CD14-positive monocyte (primary cell): ENCODE data around the gene DCAF17. TPM values are rescaled to one million over a fixed set of nuclear protein-coding genes. Genes with fewer than 3 reads are reported as not detected.
"Not testable (repeated sequence)": the region's sequence is repeated elsewhere in the genome, so short reads cannot be mapped to it uniquely, and the experiment has no call there.

Experiments used
- DNase-seq, 3 donors: peaks; one replicate each; pipeline ENCODE4 v3.0.0-alpha.2; 2011 to 2022
- H2AFZ ChIP-seq: 2 replicates; pipeline ENCODE4 v1.6.0; 2012; ENCODE audit warnings: mild to moderate bottlenecking, low read depth, low read length, inconsistent platforms; ENCODE audit not compliant: insufficient read depth, poor library complexity, severe bottlenecking
- H3K27ac ChIP-seq, 2 donors: 1 replicate in 1 of 2; 2 replicates in 1 of 2; pipeline ENCODE4 v1.5.1; 2012 to 2013; ENCODE audit warnings: low read length in 2 of 2, control low read depth in 1 of 2, inconsistent platforms in 1 of 2, low read depth in 1 of 2, mild to moderate bottlenecking in 1 of 2
- H3K27me3 ChIP-seq, 2 donors: one replicate each; pipeline versions ENCODE4 v1.6.0 to v1.6.1; 2011 to 2013; ENCODE audit warnings: low read length in 2 of 2; ENCODE audit not compliant: control insufficient read depth in 2 of 2, insufficient read depth in 2 of 2
- H3K36me3 ChIP-seq, 2 donors: replicated peaks in 1 of 2; 1 replicate in 1 of 2; 2 replicates in 1 of 2; pipeline versions ENCODE4 v1.5.1 to v1.6.1; 2012 to 2013; ENCODE audit warnings: low read length in 2 of 2, control low read depth in 1 of 2, inconsistent platforms in 1 of 2, mild to moderate bottlenecking in 1 of 2; ENCODE audit not compliant: insufficient read depth in 2 of 2, control insufficient read depth in 1 of 2
- H3K4me1 ChIP-seq, 2 donors: 1 replicate in 1 of 2; 2 replicates in 1 of 2; pipeline versions ENCODE4 v1.5.1 to v1.6.1; 2012 to 2013; ENCODE audit warnings: low read length in 2 of 2, control low read depth in 1 of 2, inconsistent platforms in 1 of 2, mild to moderate bottlenecking in 1 of 2, moderate library complexity in 1 of 2; ENCODE audit not compliant: insufficient read depth in 2 of 2, control insufficient read depth in 1 of 2
- H3K4me2 ChIP-seq: replicated peaks from 2 replicates; pipeline ENCODE3; 2012; ENCODE audit warnings: low read length, moderate library complexity, mild to moderate bottlenecking; ENCODE audit not compliant: poor library complexity, severe bottlenecking; ENCODE audit errors: extremely low read depth
- H3K4me3 ChIP-seq, 3 experiments: fragments of 200-600 bp in 1 of 3; sonication (generic) in 1 of 3; replicated peaks in 1 of 3; 1 replicate in 2 of 3; 2 replicates in 1 of 3; pipeline ENCODE4 v1.5.1; 2011 to 2013; ENCODE audit warnings: low read length in 3 of 3, mild to moderate bottlenecking in 3 of 3, control low read depth in 2 of 3, low read depth in 2 of 3, inconsistent platforms in 1 of 3, moderate library complexity in 1 of 3
- H3K79me2 ChIP-seq: 2 replicates; pipeline ENCODE4 v1.6.0; 2012; ENCODE audit warnings: mild to moderate bottlenecking, control low read depth, inconsistent platforms, low read length, moderate library complexity; ENCODE audit not compliant: insufficient read depth
- H3K9ac ChIP-seq: 2 replicates; pipeline ENCODE4 v1.6.0; 2017; ENCODE audit warnings: low read length, mild to moderate bottlenecking; ENCODE audit not compliant: insufficient read depth, poor library complexity, severe bottlenecking
- H3K9me3 ChIP-seq, 2 donors: replicated peaks in 1 of 2; 1 replicate in 1 of 2; 2 replicates in 1 of 2; pipeline versions ENCODE4 v1.5.1 to v1.6.1; 2012 to 2013; ENCODE audit warnings: low read length in 2 of 2, control low read depth in 1 of 2; ENCODE audit not compliant: control insufficient read depth in 1 of 2, insufficient read depth in 1 of 2
- H4K20me1 ChIP-seq: 2 replicates; pipeline ENCODE4 v1.6.0; 2012; ENCODE audit warnings: mild to moderate bottlenecking, low read length, control low read depth, moderate library complexity; ENCODE audit not compliant: insufficient read depth
- H3K27ac Mint-ChIP-seq, 7 donors: one replicate each; pipeline ENCODE4 v1.8.0; 2020; ENCODE audit warnings: mild to moderate bottlenecking in 7 of 7, mixed read lengths in 7 of 7, moderate library complexity in 6 of 7, inconsistent platforms in 2 of 7
- H3K27me3 Mint-ChIP-seq, 3 donors: one replicate each; pipeline ENCODE4 v1.8.0; 2021 to 2022; ENCODE audit warnings: low read depth in 3 of 3, mild to moderate bottlenecking in 3 of 3, mixed read lengths in 3 of 3, moderate library complexity in 3 of 3, inconsistent platforms in 1 of 3
- H3K36me3 Mint-ChIP-seq, 2 donors: one replicate each; pipeline ENCODE4 v1.8.0; 2020; ENCODE audit warnings: mixed read lengths in 2 of 2, inconsistent platforms in 1 of 2, mild to moderate bottlenecking in 1 of 2
- H3K4me1 Mint-ChIP-seq: one replicate; pipeline ENCODE4 v1.8.0; 2020; ENCODE audit warnings: mild to moderate bottlenecking, mixed read lengths
- H3K4me3 Mint-ChIP-seq, 2 donors: one replicate each; pipeline ENCODE4 v1.8.0; 2020; ENCODE audit warnings: mild to moderate bottlenecking in 2 of 2, mixed read lengths in 2 of 2, moderate library complexity in 1 of 2
- H3K9me3 Mint-ChIP-seq, 7 donors: one replicate each; pipeline ENCODE4 v1.8.0; 2020 to 2022; ENCODE audit warnings: mixed read lengths in 7 of 7, mild to moderate bottlenecking in 6 of 7, moderate library complexity in 6 of 7, inconsistent platforms in 2 of 7
- CTCF ChIP-seq: fragments of 200-600 bp; IDR thresholded peaks from one replicate; pipeline ENCODE4 v1.8.0; 2022; ENCODE audit warnings: antibody characterized with exemption, mild to moderate bottlenecking
- WGBS: methylation state at CpG from one replicate; pipeline ENCODE4 v1.1.5; 2013; ENCODE audit warnings: missing lambda C conversion rate; ENCODE audit not compliant: insufficient coverage; 5-methylcytosine and 5-hydroxymethylcytosine counted together
- intact Hi-C, 2 donors: fragments of 100-400 bp; cut with micrococcal nuclease; formaldehyde crosslinking; loops; one replicate each; pipeline versions ENCODE4 v1.15.0 to v1.15.1; 2023
- polyA plus RNA-seq, 3 donors: library from polyadenylated mRNA; depleted of rRNA in 1 of 3; unstranded in 2 of 3; stranded (reverse) in 1 of 3; fragments of 300-500 nt in 2 of 3; fragments of >200 nt in 1 of 3; fragmentation: Illumina TruSeq in 2 of 3; gene quantifications; 1 replicate in 2 of 3; 2 replicates in 1 of 3; pipeline ENCODE4 v1.2.3, GENCODE V29; 2012 to 2021

The DCAF17 gene
- polyA plus RNA-seq, 3 donors, result 4.1 to 7.2 (median 7.0) TPM

- intact Hi-C loops, result no loop called here
These were observed 95.9 kb downstream of the DCAF17 start for GRCh38 chr2:171529914-171530313.

GRCh38 chr2:171530378-171530777 is 96.4 kb downstream of the DCAF17 start:
- no peak overlapping the region for H3K4me2 ChIP-seq
- no peak overlapping the region for H2AFZ ChIP-seq
- Mint-ChIP-seq H3K27ac (no peak overlapping the region), H3K36me3 (peaks cover 9% of the 10 kb centered on the region in 2 donors), H3K27me3 (no peaks in the 10 kb centered on the region), H3K9me3 (peaks cover 0 to 6% (median 3%) of the 10 kb centered on the region in 7 donors), H3K4me1 (peaks cover 22% of the 10 kb centered on the region), H3K4me3 (no peak overlapping the region)
- H3K9me3 ChIP-seq, result no peaks in the 10 kb centered on the region
- peaks cover 55% of the 10 kb centered on the region for H4K20me1 ChIP-seq
- peaks cover 88% of the 10 kb centered on the region for H3K79me2 ChIP-seq
- H3K27me3 ChIP-seq, result no peaks in the 10 kb centered on the region
- H3K4me3 ChIP-seq, result no peak overlapping the region
- intact Hi-C loops, result no loop called here
- H3K9ac ChIP-seq, result no peak overlapping the region
- peak overlapping the region in 1 of 2 donors; percentile 66 for H3K27ac ChIP-seq
- H3K36me3 ChIP-seq, result peaks cover 0 to 8% of the 10 kb centered on the region in 2 donors
- no peak for TF ChIP-seq CTCF
- H3K4me1 ChIP-seq, result peaks cover 18 to 22% of the 10 kb centered on the region in 2 donors
- no peak for DNase-seq
- WGBS, result 13% methylated on average over 3 of the region's 4 CpGs

More at GRCh38 chr2:171529914-171530313, 95.9 kb downstream of the DCAF17 start:
- H3K27ac Mint-ChIP-seq, result peak overlapping the region in 1 of 7 donors; percentile 10
- peaks cover 8 to 9% of the 10 kb centered on the region in 2 donors for H3K36me3 Mint-ChIP-seq
- Histone ChIP-seq H3K79me2 (peaks cover 88% of the 10 kb centered on the region), H2AFZ (no peak overlapping the region), H3K4me2 (no peak overlapping the region), H3K4me3 (no peak overlapping the region), H4K20me1 (peaks cover 54% of the 10 kb centered on the region), H3K36me3 (peaks cover 0 to 8% of the 10 kb centered on the region in 2 donors), H3K9ac (no peak overlapping the region), H3K4me1 (peaks cover 18 to 23% of the 10 kb centered on the region in 2 donors), H3K9me3 (no peaks in the 10 kb centered on the region), H3K27ac (no peak overlapping the region), H3K27me3 (no peaks in the 10 kb centered on the region)
- no peak overlapping the region for H3K4me3 Mint-ChIP-seq
- WGBS, result no CpG with 5 or more reads among the region's 1 CpG
- H3K27me3 Mint-ChIP-seq, result no peaks in the 10 kb centered on the region
- H3K4me1 Mint-ChIP-seq, result peaks cover 25% of the 10 kb centered on the region
- no peak for DNase-seq
- H3K9me3 Mint-ChIP-seq, result peaks cover 0 to 6% (median 3%) of the 10 kb centered on the region in 7 donors
- TF ChIP-seq CTCF, result peak; percentile 54

DNA sequence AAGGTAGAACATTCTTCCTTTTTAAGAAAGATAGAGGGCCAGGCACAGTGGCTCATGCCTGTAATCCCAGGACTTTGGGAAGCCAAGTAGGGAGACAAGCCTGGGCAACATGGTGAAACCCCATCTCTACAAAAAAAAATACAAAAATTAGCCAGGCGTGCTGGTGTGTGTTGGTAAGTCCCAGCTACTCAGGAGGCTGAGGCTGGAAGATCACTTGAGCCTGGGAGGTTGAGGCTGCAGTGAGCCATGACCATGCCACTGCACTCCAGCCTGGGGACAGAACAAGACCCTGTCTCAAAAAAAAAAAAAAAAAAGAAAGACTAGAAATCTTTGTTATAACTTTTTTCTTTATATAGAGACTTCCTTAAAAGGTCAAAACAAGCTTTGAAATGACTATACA is 96.8 kb downstream of the DCAF17 start:
- Mint-ChIP-seq H3K36me3 (peaks cover 9 to 12% of the 10 kb centered on the region in 2 donors), H3K4me1 (peaks cover 22% of the 10 kb centered on the region)
- H3K4me3 ChIP-seq, H3K27me3 Mint-ChIP-seq, H3K9me3 Mint-ChIP-seq, DNase-seq, H3K9ac ChIP-seq, H3K9me3 ChIP-seq, H3K4me3 Mint-ChIP-seq, H3K27ac Mint-ChIP-seq, intact Hi-C loops, H3K27me3 ChIP-seq, H2AFZ ChIP-seq, H3K36me3 ChIP-seq: not testable (repeated sequence)
- peaks cover 56% of the 10 kb centered on the region for H4K20me1 ChIP-seq
- H3K4me1 ChIP-seq, result peaks cover 18 to 22% of the 10 kb centered on the region in 2 donors
- H3K79me2 ChIP-seq, result peaks cover 88% of the 10 kb centered on the region
- H3K27ac ChIP-seq, result peak overlapping the region in 1 of 2 donors; percentile 66
- H3K4me2 ChIP-seq, result peak overlapping the region; percentile 37
- no CpG with 5 or more reads among the region's 1 CpG for WGBS
